Kidney (tissue), 14 donors: ENCODE results near the gene PHF1. TPM values are rescaled to one million over a fixed set of nuclear protein-coding genes. Genes with fewer than 3 reads are reported as not detected.

Source experiments
- DNase-seq, 5 donors: peaks; one replicate each; pipeline ENCODE4 v3.0.0-alpha.2; 2013 to 2020
- FAIRE-seq: peaks from 2 replicates; lab custom pipeline; 2012; peaks lifted over from hg19 to GRCh38; lab: Jason Lieb, UNC
- H3K27ac ChIP-seq, 2 donors: one replicate each; pipeline ENCODE4 v1.7.0; 2013; ENCODE audit warnings: low read depth in 2 of 2, low read length in 2 of 2, inconsistent platforms in 1 of 2
- H3K27me3 ChIP-seq: one replicate; pipeline ENCODE4 v1.7.1; 2013; ENCODE audit warnings: low read length, inconsistent platforms; ENCODE audit not compliant: control insufficient read depth, insufficient read depth
- H3K36me3 ChIP-seq, 3 donors: one replicate each; pipeline versions ENCODE4 v1.7.0 to v1.7.1; 2013; ENCODE audit warnings: low read length in 3 of 3, control low read depth in 1 of 3, inconsistent platforms in 1 of 3; ENCODE audit not compliant: insufficient read depth in 3 of 3, control insufficient read depth in 2 of 3
- H3K4me1 ChIP-seq, 3 donors: one replicate each; pipeline versions ENCODE4 v1.7.0 to v1.7.1; 2013; ENCODE audit warnings: low read length in 3 of 3, inconsistent platforms in 1 of 3, low read depth in 1 of 3; ENCODE audit not compliant: control insufficient read depth in 2 of 3, insufficient read depth in 2 of 3
- H3K4me3 ChIP-seq, 3 donors: one replicate each; pipeline versions ENCODE4 v1.7.0 to v1.8.1; 2013; ENCODE audit warnings: low read length in 3 of 3, control low read depth in 1 of 3, inconsistent platforms in 1 of 3
- H3K9ac ChIP-seq, 3 donors: one replicate each; pipeline versions ENCODE4 v1.7.0 to v1.7.1; 2013; ENCODE audit warnings: low read length in 3 of 3, control low read depth in 1 of 3, inconsistent platforms in 1 of 3
- H3K9me3 ChIP-seq, 3 donors: one replicate each; pipeline versions ENCODE4 v1.7.0 to v1.7.1; 2013; ENCODE audit warnings: low read length in 3 of 3, control low read depth in 1 of 3, inconsistent platforms in 1 of 3; ENCODE audit not compliant: control insufficient read depth in 2 of 3, insufficient read depth in 1 of 3
- CTCF ChIP-seq: IDR thresholded peaks from 3 replicates; pipeline ENCODE4 v1.5.1; 2012; ENCODE audit warnings: mild to moderate bottlenecking, moderate library complexity, borderline replicate concordance; ENCODE audit not compliant: insufficient read depth; ENCODE audit errors: extremely low read depth
- intact Hi-C: fragments of 100-400 bp; cut with DNase I; formaldehyde crosslinking; loops from one replicate; pipeline ENCODE4 v1.11.1; 2022
- polyA plus RNA-seq: library from polyadenylated mRNA; stranded (reverse); fragments of 350-450 nt; fragmentation: Illumina TruSeq; extraction: RNeasy Lipid Tissue Mini Kit (QIAGEN cat#74804); gene quantifications from one replicate; pipeline ENCODE4 v1.2.3, GENCODE V29; 2014; ENCODE audit warnings: low read depth, low replicate concordance; ENCODE audit not compliant: insufficient read depth
- total RNA-seq: library from RNA; stranded (reverse); fragmentation: NEBNext Ultra II Directional; extraction: Animal tissue kit (Norgen Biotek cat#: 25700); gene quantifications from one replicate; pipeline ENCODE4 v1.2.1, GENCODE V29; 2021
- donor health status: control.
- donor health status: control.
- donor health status: control.
- donor health status: control.
- donor health status: control.
- donor health status: DM: yes; HTN: yes; CAD: no.
- donor health status: Normal renal cell carcinoma (clear cell type).

PHF1 gene
- total and polyA plus RNA-seq, 2 donors from 2014 or later, result 63.8 to 87.6 TPM

- Histone ChIP-seq H3K4me1 (peaks cover 6 to 12% (median 10%) of the 10 kb centered on the region in 3 donors), H3K9me3 (no peaks in the 10 kb centered on the region), H3K27ac (no peak overlapping the region), H3K4me3 (no peak overlapping the region), H3K36me3 (no peaks in the 10 kb centered on the region), H3K27me3 (no peaks in the 10 kb centered on the region), H3K9ac (no peak overlapping the region)
- intact Hi-C loops, result no loop called here
- no peak for TF ChIP-seq CTCF
- DNase-seq, result no peak
- no peak for FAIRE-seq
These were observed 20.6 kb upstream of the PHF1 start for GRCh38 chr6:33390173-33390572.

- intact Hi-C loops, result no loop called here
- DNase-seq (no peak), FAIRE-seq (no peak)
- H3K9me3 ChIP-seq, result no peaks in the 10 kb centered on the region
- H3K27me3 ChIP-seq, result no peaks in the 10 kb centered on the region
- H3K36me3 ChIP-seq, result no peaks in the 10 kb centered on the region
- peak overlapping the region; percentile 23 to 30 (median 23) for H3K4me3 ChIP-seq
- peak overlapping the region in 2 of 3 donors; percentile 14 to 43 for H3K9ac ChIP-seq
- no peak for TF ChIP-seq CTCF
- peak overlapping the region; percentile 81 to 97 for H3K27ac ChIP-seq
- H3K4me1 ChIP-seq, result peaks cover 6 to 12% (median 10%) of the 10 kb centered on the region in 3 donors
These were observed 20.0 kb upstream of the PHF1 start for GRCh38 chr6:33390767-33391277.

- intact Hi-C loops, result no loop called here
- Histone ChIP-seq H3K4me3 (peak within 1 kb of the TSS; percentile 59 to 63 (median 60)), H3K27me3 (no peaks in the 10 kb centered on the region), H3K36me3 (no peaks in the 10 kb centered on the region), H3K9ac (peak within 1 kb of the TSS; percentile 54 to 58 (median 55)), H3K27ac (peak within 1 kb of the TSS; percentile 81 to 97), H3K9me3 (no peaks in the 10 kb centered on the region), H3K4me1 (peaks cover 6 to 12% (median 10%) of the 10 kb centered on the region in 3 donors)
- DNase-seq, result peak; percentile 100
- FAIRE-seq, result peak; percentile 97
- TF ChIP-seq CTCF, result peak; percentile 97
These were observed 19.4 kb upstream of the PHF1 start, which contains the start of gene KIFC1 for GRCh38 chr6:33391278-33391921. KIFC1 (plus strand) TSS chr6:33391823; CDS start chr6:33391986, 163 bp downstream.
